GM10248 (cell line): ENCODE data around the gene OR2W3.
"Not testable (repeated sequence)": the region's sequence is repeated elsewhere in the genome, so short reads cannot be mapped to it uniquely, and the experiment has no call there.

ENCODE experiments used
- CTCF ChIA-PET: fragments of 300-600 bp; sonication (Branson Sonifier 250); formaldehyde crosslinking; extraction: SDS; loops from one replicate; lab custom pipeline; 2021; ENCODE audit warnings: antibody characterized with exemption; lab: Yijun Ruan, JAX
- POLR2A ChIA-PET: fragments of 350-650 bp; sonication (Branson Sonifier 250); formaldehyde crosslinking; extraction: SDS; loops from one replicate; lab custom pipeline; 2020; ENCODE audit warnings: antibody characterized with exemption; lab: Yijun Ruan, JAX
- DNase-seq: peaks from one replicate; pipeline ENCODE4 v3.0.0; 2012; ENCODE audit errors: extremely low spot score
- TF ChIP-seq, protein P1 (sequence below): IDR thresholded peaks from 2 replicates; pipeline ENCODE4 v1.5.1; 2012; ENCODE audit warnings: mild to moderate bottlenecking, low read depth; ENCODE audit errors: extremely low read depth, missing control alignments, control extremely low read depth

OR2W3 gene

GRCh38 chr1:247933989-247934388 is 38.6 kb downstream of the OR2W3 start:
- ChIA-PET POLR2A (no interaction called here), CTCF (no interaction called here)
- TF ChIP-seq, protein P1, sequence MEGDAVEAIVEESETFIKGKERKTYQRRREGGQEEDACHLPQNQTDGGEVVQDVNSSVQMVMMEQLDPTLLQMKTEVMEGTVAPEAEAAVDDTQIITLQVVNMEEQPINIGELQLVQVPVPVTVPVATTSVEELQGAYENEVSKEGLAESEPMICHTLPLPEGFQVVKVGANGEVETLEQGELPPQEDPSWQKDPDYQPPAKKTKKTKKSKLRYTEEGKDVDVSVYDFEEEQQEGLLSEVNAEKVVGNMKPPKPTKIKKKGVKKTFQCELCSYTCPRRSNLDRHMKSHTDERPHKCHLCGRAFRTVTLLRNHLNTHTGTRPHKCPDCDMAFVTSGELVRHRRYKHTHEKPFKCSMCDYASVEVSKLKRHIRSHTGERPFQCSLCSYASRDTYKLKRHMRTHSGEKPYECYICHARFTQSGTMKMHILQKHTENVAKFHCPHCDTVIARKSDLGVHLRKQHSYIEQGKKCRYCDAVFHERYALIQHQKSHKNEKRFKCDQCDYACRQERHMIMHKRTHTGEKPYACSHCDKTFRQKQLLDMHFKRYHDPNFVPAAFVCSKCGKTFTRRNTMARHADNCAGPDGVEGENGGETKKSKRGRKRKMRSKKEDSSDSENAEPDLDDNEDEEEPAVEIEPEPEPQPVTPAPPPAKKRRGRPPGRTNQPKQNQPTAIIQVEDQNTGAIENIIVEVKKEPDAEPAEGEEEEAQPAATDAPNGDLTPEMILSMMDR, result no peak
- DNase-seq, result no peak

DNA sequence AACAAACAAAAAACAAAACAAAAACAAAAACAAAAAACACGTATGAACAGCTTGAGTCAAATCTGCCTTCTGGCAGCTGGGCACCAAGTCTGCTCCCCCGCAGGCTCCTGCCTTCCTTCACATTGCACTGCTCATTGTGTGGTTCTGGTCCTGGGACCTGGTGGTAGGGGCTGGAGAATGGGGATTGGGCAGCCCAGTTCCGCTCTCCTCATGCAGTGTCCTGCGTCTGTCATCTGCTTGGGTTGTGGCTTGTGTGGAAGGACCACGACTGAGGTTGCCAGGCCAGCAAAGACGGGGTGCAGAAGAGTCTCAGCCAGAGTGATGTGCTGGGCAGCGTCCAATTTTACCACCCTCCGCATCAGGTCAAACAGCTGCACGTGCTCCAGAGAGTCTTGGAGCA is 40.4 kb downstream of the OR2W3 start:
- TF ChIP-seq, protein P1, result no peak
- CTCF ChIA-PET, result no interaction called here
- DNase-seq, result no peak
- POLR2A ChIA-PET, result no interaction called here

DNA sequence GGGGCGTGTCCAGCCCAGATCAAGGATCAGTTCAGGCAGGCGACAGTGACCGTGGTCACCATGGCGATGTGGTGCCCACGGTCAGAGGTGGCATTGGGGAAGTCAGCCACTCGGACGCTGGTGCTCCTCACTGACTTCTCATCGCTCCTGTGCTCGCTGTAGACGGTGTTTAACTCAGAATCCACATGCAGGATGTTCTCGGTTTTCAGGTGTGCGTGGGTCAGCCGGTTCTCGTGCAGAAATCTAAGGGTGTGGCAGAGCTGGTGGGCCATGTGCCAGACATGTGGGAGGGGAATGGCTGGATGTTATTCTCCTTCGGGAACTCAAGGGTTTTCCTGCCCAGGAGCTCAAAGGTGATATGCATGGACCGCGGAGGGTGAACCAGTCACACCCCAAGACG is 41.0 kb downstream of the OR2W3 start:
- TF ChIP-seq, protein P1, result no peak
- POLR2A ChIA-PET, result no interaction called here
- CTCF ChIA-PET, result interaction anchor here (0.7 to 1.2 kb wide), 2 partner anchors 35 to 869 kb away, joined by 3 read pairs; no protein-coding TSS in a partner anchor
- DNase-seq, result no peak

- POLR2A ChIA-PET, result not testable (repeated sequence)
- TF ChIP-seq, protein P1, result peak; percentile 91
- peak; percentile 41 for DNase-seq
- CTCF ChIA-PET, result interaction anchor here (0.6 to 1.2 kb wide), 3 partner anchors 8 to 868 kb away, joined by 3 to 4 read pairs (median 3); no protein-coding TSS in a partner anchor
These were observed 41.8 kb downstream of the OR2W3 start for GRCh38 chr1:247936965-247937734.

GRCh38 chr1:247942624-247943023 is 47.2 kb downstream of the OR2W3 start:
- ChIA-PET POLR2A (no interaction called here), CTCF (no interaction called here)
- no peak for DNase-seq
- TF ChIP-seq, protein P1, result no peak
